ENCODE measurements around the gene MACROD2.

The MACROD2 gene

DNA sequence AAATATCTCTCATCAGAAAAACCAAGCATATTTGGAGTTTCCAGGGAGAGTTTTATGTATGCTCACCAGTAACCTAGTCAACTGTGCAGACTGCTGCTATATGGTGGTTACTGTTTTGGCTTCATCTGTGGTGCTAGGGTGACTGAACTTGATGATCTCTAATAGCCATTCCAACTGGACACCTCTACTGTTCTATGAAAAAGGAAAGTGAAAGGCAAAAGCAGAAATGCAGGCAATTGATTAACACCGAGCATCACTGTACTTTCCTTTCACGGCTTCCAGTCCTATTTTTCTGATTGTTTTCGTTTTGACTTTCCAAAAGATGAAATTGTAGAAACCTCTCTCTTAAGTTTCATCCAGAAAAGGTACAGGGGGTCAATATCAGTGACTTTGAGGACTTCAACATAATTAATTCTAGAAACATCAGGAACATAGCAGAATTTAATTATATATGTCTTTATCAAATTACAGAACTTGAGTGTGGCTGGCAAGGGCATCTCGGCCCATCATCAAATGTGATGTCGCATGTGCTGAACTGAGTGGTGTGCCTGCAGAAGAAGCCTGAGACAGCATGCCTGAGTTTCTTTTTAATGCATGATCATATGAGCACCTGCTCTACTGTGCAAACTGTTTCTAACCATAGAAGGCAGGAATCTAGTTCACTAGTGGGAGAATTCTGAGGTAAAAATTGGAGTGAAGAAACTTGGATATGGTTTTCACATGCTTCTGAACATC lies 806.4 kb downstream of the MACROD2 start:
- POLR2A ChIA-PET = no interaction called here
- H3K4me1 ChIP-seq (ENCODE audit: control insufficient read depth, insufficient read depth, low read length) = peaks cover 11% of the 10 kb centered on the region

DNA sequence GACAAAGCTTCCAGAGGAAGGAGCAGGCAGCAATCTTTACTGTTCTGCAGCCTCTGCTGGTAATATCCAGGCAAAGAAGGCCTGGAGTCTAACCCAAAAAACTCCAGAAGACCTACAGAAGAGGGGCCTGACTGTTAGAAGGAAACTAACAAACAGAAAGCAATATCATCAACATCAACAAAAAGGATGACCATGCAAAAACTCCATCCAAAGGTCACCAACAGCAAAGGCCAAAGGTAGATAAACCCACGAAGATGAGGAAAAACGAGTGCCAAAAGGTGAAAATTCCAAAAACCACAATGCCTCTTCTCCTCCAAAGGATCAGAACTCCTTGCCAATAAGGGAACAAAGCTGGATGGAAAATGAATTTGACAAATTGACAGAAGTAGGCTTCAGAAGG lies 811.9 kb downstream of the MACROD2 start:
- H3K36me3 ChIP-seq (ENCODE audit: control insufficient read depth in 2 of 2, insufficient read depth in 1 of 2, low read length in 2 of 2) = no peaks in the 10 kb centered on the region
- H3K4me3 ChIP-seq (ENCODE audit: low read depth, low read length) = no peak overlapping the region
- POLR2A ChIA-PET = no interaction called here
- TF ChIP-seq ZNF24 (tag by site-specific recombination; IDR thresholded peaks at IDR 0.05) = no peak
- no peak for TF ChIP-seq BCL11B (tag by site-specific recombination; IDR thresholded peaks at IDR 0.05; ENCODE audit: low read depth)
- TF ChIP-seq, protein P1, sequence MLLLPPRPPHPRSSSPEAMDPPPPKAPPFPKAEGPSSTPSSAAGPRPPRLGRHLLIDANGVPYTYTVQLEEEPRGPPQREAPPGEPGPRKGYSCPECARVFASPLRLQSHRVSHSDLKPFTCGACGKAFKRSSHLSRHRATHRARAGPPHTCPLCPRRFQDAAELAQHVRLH (tag by site-specific recombination; IDR thresholded peaks at IDR 0.05) = no peak
- TF ChIP-seq MZF1 (tag by site-specific recombination; IDR thresholded peaks at IDR 0.05; ENCODE audit: borderline replicate concordance) = no peak
- no peak for TF ChIP-seq ZNF585B (tag by site-specific recombination; IDR thresholded peaks at IDR 0.05)
- TF ChIP-seq SCRT2 (tag by site-specific recombination; IDR thresholded peaks at IDR 0.05) = no peak
- TF ChIP-seq, protein P2, sequence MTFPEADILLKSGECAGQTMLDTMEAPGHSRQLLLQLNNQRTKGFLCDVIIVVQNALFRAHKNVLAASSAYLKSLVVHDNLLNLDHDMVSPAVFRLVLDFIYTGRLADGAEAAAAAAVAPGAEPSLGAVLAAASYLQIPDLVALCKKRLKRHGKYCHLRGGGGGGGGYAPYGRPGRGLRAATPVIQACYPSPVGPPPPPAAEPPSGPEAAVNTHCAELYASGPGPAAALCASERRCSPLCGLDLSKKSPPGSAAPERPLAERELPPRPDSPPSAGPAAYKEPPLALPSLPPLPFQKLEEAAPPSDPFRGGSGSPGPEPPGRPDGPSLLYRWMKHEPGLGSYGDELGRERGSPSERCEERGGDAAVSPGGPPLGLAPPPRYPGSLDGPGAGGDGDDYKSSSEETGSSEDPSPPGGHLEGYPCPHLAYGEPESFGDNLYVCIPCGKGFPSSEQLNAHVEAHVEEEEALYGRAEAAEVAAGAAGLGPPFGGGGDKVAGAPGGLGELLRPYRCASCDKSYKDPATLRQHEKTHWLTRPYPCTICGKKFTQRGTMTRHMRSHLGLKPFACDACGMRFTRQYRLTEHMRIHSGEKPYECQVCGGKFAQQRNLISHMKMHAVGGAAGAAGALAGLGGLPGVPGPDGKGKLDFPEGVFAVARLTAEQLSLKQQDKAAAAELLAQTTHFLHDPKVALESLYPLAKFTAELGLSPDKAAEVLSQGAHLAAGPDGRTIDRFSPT (tag by site-specific recombination; IDR thresholded peaks at IDR 0.05) = no peak
- no peak for TF ChIP-seq ZNF837 (tag by site-specific recombination; IDR thresholded peaks at IDR 0.05)
- no peak for TF ChIP-seq ZNF658 (tag by site-specific recombination; IDR thresholded peaks at IDR 0.05)
- no peak for TF ChIP-seq ZNF621 (tag by site-specific recombination; IDR thresholded peaks at IDR 0.05)
- TF ChIP-seq GLIS2 (tag by site-specific recombination; IDR thresholded peaks at IDR 0.05) = no peak
- TF ChIP-seq ZEB2 (tag by site-specific recombination; IDR thresholded peaks at IDR 0.05) = no peak
- TF ChIP-seq, protein P3, sequence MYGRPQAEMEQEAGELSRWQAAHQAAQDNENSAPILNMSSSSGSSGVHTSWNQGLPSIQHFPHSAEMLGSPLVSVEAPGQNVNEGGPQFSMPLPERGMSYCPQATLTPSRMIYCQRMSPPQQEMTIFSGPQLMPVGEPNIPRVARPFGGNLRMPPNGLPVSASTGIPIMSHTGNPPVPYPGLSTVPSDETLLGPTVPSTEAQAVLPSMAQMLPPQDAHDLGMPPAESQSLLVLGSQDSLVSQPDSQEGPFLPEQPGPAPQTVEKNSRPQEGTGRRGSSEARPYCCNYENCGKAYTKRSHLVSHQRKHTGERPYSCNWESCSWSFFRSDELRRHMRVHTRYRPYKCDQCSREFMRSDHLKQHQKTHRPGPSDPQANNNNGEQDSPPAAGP (tag by site-specific recombination; IDR thresholded peaks at IDR 0.05) = no peak
- TF ChIP-seq, protein P4, sequence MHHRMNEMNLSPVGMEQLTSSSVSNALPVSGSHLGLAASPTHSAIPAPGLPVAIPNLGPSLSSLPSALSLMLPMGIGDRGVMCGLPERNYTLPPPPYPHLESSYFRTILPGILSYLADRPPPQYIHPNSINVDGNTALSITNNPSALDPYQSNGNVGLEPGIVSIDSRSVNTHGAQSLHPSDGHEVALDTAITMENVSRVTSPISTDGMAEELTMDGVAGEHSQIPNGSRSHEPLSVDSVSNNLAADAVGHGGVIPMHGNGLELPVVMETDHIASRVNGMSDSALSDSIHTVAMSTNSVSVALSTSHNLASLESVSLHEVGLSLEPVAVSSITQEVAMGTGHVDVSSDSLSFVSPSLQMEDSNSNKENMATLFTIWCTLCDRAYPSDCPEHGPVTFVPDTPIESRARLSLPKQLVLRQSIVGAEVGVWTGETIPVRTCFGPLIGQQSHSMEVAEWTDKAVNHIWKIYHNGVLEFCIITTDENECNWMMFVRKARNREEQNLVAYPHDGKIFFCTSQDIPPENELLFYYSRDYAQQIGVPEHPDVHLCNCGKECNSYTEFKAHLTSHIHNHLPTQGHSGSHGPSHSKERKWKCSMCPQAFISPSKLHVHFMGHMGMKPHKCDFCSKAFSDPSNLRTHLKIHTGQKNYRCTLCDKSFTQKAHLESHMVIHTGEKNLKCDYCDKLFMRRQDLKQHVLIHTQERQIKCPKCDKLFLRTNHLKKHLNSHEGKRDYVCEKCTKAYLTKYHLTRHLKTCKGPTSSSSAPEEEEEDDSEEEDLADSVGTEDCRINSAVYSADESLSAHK (tag by site-specific recombination; IDR thresholded peaks at IDR 0.05) = no peak
- no peak for TF ChIP-seq YY1 (tag by site-specific recombination; IDR thresholded peaks at IDR 0.05)
- TF ChIP-seq ZBTB20 (tag by site-specific recombination; IDR thresholded peaks at IDR 0.05) = no peak
- TF ChIP-seq, protein P5, sequence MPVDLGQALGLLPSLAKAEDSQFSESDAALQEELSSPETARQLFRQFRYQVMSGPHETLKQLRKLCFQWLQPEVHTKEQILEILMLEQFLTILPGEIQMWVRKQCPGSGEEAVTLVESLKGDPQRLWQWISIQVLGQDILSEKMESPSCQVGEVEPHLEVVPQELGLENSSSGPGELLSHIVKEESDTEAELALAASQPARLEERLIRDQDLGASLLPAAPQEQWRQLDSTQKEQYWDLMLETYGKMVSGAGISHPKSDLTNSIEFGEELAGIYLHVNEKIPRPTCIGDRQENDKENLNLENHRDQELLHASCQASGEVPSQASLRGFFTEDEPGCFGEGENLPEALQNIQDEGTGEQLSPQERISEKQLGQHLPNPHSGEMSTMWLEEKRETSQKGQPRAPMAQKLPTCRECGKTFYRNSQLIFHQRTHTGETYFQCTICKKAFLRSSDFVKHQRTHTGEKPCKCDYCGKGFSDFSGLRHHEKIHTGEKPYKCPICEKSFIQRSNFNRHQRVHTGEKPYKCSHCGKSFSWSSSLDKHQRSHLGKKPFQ (tag by site-specific recombination; IDR thresholded peaks at IDR 0.05) = no peak
- CTCF ChIA-PET = no interaction called here
- H3K4me1 ChIP-seq (ENCODE audit: control insufficient read depth, insufficient read depth, low read length) = no peaks in the 10 kb centered on the region
- H3K27ac ChIP-seq (ENCODE audit: extremely low read depth, low read depth, low read length) = no peak overlapping the region
- no peaks in the 10 kb centered on the region for H3K9me3 ChIP-seq (ENCODE audit: control insufficient read depth, insufficient read depth, low read depth, low read length)

More for the DNA sequence above, 806.4 kb downstream of the MACROD2 start:
- Histone ChIP-seq H3K36me3 (ENCODE audit: control insufficient read depth in 2 of 2, insufficient read depth in 1 of 2, low read length in 2 of 2) (no peaks in the 10 kb centered on the region), H3K4me3 (ENCODE audit: low read depth, low read length) (no peak overlapping the region), H3K9me3 (ENCODE audit: control insufficient read depth, insufficient read depth, low read depth, low read length) (no peaks in the 10 kb centered on the region), H3K27ac (ENCODE audit: extremely low read depth, low read depth, low read length) (no peak overlapping the region)
- CTCF ChIA-PET = interaction anchor here (0.6 kb wide), 1 partner anchor 53 kb away, joined by 3 read pairs; no protein-coding TSS in a partner anchor
- TF ChIP-seq ZNF302 (tag by site-specific recombination; IDR thresholded peaks at IDR 0.05; ENCODE audit: low read depth) (no peak), ZNF157 (tag by site-specific recombination; IDR thresholded peaks at IDR 0.05) (no peak), ZNF223 (tag by site-specific recombination; IDR thresholded peaks at IDR 0.05) (no peak), HOXD13 (CRISPR knock-in tag; IDR thresholded peaks at IDR 0.05; ENCODE audit: borderline replicate concordance) (no peak), GFI1B (tag by site-specific recombination; IDR thresholded peaks at IDR 0.05) (no peak), ZNF621 (tag by site-specific recombination; IDR thresholded peaks at IDR 0.05) (no peak)
- TF ChIP-seq, protein P1 (tag by site-specific recombination; IDR thresholded peaks at IDR 0.05) = no peak
- TF ChIP-seq, protein P6, sequence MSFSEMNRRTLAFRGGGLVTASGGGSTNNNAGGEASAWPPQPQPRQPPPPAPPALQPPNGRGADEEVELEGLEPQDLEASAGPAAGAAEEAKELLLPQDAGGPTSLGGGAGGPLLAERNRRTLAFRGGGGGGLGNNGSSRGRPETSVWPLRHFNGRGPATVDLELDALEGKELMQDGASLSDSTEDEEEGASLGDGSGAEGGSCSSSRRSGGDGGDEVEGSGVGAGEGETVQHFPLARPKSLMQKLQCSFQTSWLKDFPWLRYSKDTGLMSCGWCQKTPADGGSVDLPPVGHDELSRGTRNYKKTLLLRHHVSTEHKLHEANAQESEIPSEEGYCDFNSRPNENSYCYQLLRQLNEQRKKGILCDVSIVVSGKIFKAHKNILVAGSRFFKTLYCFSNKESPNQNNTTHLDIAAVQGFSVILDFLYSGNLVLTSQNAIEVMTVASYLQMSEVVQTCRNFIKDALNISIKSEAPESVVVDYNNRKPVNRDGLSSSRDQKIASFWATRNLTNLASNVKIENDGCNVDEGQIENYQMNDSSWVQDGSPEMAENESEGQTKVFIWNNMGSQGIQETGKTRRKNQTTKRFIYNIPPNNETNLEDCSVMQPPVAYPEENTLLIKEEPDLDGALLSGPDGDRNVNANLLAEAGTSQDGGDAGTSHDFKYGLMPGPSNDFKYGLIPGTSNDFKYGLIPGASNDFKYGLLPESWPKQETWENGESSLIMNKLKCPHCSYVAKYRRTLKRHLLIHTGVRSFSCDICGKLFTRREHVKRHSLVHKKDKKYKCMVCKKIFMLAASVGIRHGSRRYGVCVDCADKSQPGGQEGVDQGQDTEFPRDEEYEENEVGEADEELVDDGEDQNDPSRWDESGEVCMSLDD (tag by site-specific recombination; IDR thresholded peaks at IDR 0.05) = no peak
